CD4-positive, alpha-beta T cell treated with Interleukin-1 beta for 1 hour (primary cell): Measurements from ENCODE around the gene ANAPC1.
"Not testable (repeated sequence)": the region's sequence is repeated elsewhere in the genome, so short reads cannot be mapped to it uniquely, and the experiment has no call there.

Experiments used
- DNase-seq, 2 donors: peaks; one replicate each; pipeline ENCODE4 v3.0.0-alpha.2; 2020 to 2022

The ANAPC1 gene

GRCh38 chr2:111782195-111782594, 101.8 kb downstream of the ANAPC1 start:
- not testable (repeated sequence) for DNase-seq

- DNase-seq, result not testable (repeated sequence)
Observed at GRCh38 chr2:111781443-111782094, 102.4 kb downstream of the ANAPC1 start.

GRCh38 chr2:111777155-111777554, 106.8 kb downstream of the ANAPC1 start:
- not testable (repeated sequence) for DNase-seq

- not testable (repeated sequence) for DNase-seq
Observed at GRCh38 chr2:111776296-111776695, 107.7 kb downstream of the ANAPC1 start.

GRCh38 chr2:111772180-111772579, 111.8 kb downstream of the ANAPC1 start:
- not testable (repeated sequence) for DNase-seq

GRCh38 chr2:111770916-111771658, 112.9 kb downstream of the ANAPC1 start:
- DNase-seq, result not testable (repeated sequence)

- not testable (repeated sequence) for DNase-seq
Observed at GRCh38 chr2:111768266-111769190, 115.5 kb downstream of the ANAPC1 start.

GRCh38 chr2:111767087-111767486, 116.9 kb downstream of the ANAPC1 start:
- not testable (repeated sequence) for DNase-seq

- DNase-seq, result not testable (repeated sequence)
Observed at GRCh38 chr2:111766295-111766694, 117.7 kb downstream of the ANAPC1 start.

- DNase-seq, result not testable (repeated sequence)
Observed at GRCh38 chr2:111764151-111764550, 119.8 kb downstream of the ANAPC1 start.

- not testable (repeated sequence) for DNase-seq
Observed at GRCh38 chr2:111760697-111761284, 123.2 kb downstream of the ANAPC1 start.

- DNase-seq, result not testable (repeated sequence)
Observed at GRCh38 chr2:111752533-111752932, 131.5 kb downstream of the ANAPC1 start.

GRCh38 chr2:111750641-111751040, 133.4 kb downstream of the ANAPC1 start:
- DNase-seq, result not testable (repeated sequence)

GRCh38 chr2:111748429-111748828, 135.6 kb downstream of the ANAPC1 start:
- not testable (repeated sequence) for DNase-seq

- DNase-seq, result peak; percentile 74 to 91
Observed at GRCh38 chr2:111747410-111748115, 136.4 kb downstream of the ANAPC1 start.

- DNase-seq, result not testable (repeated sequence)
Observed at GRCh38 chr2:111744751-111745150, 139.2 kb downstream of the ANAPC1 start.

- DNase-seq, result not testable (repeated sequence)
Observed at GRCh38 chr2:111741517-111741916, 142.5 kb downstream of the ANAPC1 start.

GRCh38 chr2:111735838-111736721, 147.9 kb downstream of the ANAPC1 start:
- peak in 1 of 2 donors; percentile 2 for DNase-seq

GRCh38 chr2:111735420-111735819, 148.6 kb downstream of the ANAPC1 start:
- DNase-seq, result not testable (repeated sequence)

GRCh38 chr2:111729812-111730458, 154.1 kb downstream of the ANAPC1 start:
- DNase-seq, result not testable (repeated sequence)
